B cell (primary cell): ENCODE results near the gene SETBP1.

ENCODE experiments used
- EZH2 ChIP-seq: IDR thresholded peaks from 2 replicates; pipeline ENCODE4 v1.6.1; 2012; ENCODE audit warnings: borderline replicate concordance, low read depth, mild to moderate bottlenecking, moderate library complexity, low read length; ENCODE audit not compliant: insufficient read depth, poor library complexity, severe bottlenecking
- TF ChIP-seq, protein P1 (sequence below): fragments of 200-600 bp; IDR thresholded peaks from one replicate; pipeline ENCODE4 v1.8.0; 2022; ENCODE audit warnings: antibody characterized with exemption, mild to moderate bottlenecking

DNA sequence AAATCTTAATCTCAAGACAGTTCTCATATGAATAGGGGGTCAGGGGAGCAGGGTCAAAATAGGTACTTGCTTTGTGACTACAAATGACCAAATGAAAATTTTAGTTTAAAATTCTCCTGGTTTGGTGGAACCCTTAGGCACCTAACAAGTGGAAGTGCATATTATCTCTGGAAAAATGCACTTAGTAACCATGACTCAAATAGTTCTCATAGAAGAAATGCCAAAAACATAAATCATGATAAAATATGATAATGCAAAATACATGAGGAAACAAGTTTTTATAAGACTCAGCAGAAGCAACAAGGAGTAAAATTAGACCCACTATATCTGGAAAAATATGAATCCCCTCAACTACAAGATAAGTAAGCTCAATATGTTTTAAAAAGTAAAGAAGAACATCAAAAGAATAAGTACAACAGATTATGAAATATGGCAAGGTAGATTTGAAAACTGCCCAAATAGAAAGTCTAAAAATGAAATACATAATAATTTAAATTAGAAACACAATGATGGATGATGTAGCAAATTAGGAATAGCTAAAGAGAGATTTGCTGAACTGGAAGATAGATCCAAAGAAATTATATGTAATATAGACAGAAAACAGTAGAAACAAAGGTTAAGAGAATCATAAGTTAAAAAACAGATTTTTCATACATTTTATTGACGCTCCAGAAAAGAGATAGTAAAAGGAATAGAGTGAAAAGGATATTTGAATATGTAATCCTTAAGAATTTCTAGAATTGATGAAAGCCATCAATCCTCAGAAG is 308.3 kb downstream of the SETBP1 start:
- TF ChIP-seq, protein P1, sequence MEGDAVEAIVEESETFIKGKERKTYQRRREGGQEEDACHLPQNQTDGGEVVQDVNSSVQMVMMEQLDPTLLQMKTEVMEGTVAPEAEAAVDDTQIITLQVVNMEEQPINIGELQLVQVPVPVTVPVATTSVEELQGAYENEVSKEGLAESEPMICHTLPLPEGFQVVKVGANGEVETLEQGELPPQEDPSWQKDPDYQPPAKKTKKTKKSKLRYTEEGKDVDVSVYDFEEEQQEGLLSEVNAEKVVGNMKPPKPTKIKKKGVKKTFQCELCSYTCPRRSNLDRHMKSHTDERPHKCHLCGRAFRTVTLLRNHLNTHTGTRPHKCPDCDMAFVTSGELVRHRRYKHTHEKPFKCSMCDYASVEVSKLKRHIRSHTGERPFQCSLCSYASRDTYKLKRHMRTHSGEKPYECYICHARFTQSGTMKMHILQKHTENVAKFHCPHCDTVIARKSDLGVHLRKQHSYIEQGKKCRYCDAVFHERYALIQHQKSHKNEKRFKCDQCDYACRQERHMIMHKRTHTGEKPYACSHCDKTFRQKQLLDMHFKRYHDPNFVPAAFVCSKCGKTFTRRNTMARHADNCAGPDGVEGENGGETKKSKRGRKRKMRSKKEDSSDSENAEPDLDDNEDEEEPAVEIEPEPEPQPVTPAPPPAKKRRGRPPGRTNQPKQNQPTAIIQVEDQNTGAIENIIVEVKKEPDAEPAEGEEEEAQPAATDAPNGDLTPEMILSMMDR: no peak
- TF ChIP-seq EZH2: no peak
